Limb (tissue), 2 donors: ENCODE results near the gene NFKBIE.

Source experiments
- DNase-seq, 2 donors: peaks; one replicate each; pipeline ENCODE4 v3.0.0-alpha.2; 2016; ENCODE audit errors: extremely low spot score in 2 of 2

NFKBIE gene

DNA sequence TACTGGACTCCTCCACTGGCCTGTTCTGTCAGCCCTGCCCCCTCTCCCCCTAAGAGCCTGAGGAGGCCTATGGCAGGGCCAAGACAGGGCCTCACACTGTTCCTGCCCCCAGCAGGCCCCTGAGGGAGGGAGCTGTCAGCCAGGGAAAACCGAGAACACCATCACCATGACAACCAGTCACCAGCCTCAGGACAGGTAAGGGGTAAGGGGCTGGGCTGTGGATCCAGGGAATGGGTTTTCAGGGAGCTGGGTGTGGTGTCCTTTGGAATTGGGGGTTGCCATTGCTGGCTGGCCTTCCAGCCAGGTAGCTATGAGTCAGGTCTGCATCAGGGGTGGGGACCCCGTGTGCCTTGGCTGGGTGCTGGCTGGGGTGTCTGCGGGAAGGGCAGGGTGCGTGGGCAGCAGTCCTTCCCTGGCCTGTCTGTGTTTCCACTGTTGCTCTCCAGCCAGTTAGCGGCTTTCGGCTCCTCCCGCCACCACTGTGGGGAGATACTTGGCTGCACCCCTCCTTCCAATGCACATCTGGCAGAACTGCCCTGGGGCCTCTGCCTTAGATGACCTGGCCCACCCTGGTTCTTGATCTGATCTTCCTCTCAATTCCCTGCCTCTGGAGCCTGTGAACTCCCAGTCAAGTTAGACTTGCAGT, 38.1 kb downstream of the NFKBIE start:
- DNase-seq: no peak

DNA sequence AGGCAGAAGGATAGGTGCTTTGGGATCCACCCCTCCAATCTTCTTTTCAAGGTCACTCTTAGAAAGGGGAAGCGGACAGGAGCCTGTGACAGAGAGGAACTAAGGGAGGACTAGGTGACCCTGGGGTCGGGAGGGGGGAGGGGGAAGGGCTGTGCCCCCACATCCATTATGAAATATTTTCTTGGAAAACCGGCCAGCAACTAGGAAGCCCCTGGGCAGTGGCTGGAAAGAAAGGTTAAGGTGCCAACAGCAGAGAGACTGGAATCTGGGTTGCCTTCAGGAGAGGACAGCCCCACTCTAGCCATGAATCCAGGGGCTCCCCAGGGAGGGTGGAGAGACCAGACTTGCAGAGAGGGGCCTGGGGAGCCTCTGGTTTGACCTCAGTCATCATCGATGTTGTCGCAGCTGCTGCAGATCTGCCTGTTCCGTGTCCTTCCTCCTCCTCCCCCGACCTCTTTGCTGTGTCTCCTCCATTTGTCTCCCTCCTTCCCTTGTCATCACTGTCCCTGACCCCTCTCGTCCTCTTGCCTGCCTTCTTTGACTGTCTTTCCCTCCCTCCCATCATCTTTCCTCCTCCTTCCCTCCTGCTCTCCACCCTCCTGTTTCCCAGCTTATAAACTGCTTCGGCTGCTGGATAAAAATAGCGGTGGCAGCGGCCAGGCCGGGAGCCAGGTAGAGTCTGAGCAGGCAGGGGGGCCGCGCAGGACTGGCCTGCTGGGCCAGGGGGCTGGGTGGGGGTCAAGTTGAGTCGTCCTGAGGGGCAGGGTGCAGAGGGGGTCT, 38.8 kb downstream of the NFKBIE start:
- DNase-seq: no peak

DNA sequence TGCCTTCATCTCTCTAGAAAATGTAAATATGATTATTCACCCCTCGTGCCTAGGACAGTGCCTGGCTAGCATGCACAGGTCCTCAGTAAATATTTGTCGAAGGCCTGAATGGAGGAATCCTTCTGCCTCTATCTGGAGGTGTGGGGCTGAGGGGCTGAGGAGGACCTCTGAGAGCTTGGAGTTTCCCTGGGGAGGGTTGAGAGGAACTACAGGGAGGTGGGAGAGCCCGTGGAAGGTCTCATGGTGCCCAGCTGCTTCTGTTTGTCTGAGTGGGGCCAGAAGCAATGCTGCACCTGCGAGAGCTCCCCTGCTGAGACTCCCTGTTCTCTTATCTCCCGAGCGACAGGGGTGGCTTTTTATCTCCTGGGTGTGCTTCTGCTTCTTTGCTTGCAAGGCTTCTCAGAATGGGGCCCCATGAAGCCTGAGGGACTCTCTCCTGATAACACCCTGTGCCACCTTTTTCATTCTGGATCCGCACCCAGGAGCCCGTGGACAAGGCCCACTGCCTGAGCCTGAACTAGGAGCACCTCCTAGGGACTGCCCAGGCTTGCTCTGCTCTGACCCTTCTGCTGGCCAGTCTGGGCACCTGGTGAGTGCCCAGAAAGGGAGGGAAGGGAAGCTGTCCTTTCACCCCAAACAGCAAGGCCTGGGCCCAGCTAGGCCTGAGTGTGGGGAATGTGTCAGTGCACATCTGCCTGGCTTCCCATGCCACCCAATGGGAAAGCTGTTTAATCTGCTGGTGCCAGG, 39.6 kb downstream of the NFKBIE start:
- no peak for DNase-seq

DNA sequence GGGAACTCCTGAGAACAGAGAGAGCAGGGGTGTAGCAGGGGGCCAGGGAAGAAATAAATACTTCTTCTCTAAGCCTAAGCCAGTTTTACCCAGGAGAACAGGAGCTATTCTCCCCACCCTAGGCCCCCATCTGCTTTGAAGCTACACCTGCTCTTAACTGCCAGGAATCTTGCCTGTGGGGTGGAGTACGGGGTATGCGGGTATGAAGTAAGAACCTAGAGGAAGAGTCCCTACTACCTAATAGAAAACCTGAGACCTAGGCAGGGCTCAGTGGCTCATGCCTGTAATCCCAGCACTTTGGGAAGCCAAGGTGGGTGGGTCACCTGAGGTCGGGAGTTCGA, 40.4 kb downstream of the NFKBIE start:
- DNase-seq: no peak

DNA sequence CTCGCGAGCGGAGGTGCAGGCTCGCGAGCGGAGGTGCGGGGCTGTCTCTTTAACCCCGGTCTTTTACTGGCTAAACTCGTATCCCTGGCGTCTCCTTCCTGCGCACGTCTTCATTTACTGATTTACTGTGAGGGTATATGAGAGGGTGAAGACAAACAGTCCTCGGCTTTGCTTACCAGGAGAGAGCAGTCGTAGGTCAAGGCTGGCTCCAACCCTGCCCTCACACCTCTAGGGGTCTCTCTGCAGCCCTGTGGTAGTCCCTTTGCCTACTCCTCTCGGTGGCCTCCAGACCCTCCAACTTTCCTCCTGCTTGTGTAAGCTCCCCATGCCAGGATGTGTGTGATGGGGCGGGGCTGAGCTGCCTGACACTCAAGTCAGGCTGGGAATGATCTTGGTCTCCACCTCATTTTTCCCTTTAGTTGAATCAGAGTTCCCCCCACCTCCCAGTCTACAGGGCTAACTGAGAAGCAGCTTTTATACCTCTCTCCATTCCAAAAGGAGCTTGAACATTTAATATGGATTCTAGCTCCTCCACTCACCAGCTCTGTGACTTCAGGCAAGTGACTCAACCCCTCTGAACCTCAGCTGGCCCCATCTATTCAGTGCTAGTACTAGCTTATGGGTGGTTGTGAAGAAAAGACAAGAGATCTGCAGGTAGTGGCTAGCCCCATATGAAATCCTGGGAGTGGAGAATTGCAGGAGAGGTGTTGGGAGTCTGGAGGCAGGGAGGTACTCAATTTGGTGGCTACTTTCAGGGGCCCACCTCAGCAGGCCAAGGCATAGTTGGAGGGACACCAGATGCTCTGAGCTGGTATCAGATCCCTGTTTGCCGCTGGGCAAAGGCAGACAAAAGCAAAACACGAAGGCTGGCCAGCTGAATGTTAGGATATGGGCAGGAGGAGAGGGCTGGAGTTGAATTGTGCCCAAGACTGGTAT, 41.1 kb downstream of the NFKBIE start:
- no peak for DNase-seq

DNA sequence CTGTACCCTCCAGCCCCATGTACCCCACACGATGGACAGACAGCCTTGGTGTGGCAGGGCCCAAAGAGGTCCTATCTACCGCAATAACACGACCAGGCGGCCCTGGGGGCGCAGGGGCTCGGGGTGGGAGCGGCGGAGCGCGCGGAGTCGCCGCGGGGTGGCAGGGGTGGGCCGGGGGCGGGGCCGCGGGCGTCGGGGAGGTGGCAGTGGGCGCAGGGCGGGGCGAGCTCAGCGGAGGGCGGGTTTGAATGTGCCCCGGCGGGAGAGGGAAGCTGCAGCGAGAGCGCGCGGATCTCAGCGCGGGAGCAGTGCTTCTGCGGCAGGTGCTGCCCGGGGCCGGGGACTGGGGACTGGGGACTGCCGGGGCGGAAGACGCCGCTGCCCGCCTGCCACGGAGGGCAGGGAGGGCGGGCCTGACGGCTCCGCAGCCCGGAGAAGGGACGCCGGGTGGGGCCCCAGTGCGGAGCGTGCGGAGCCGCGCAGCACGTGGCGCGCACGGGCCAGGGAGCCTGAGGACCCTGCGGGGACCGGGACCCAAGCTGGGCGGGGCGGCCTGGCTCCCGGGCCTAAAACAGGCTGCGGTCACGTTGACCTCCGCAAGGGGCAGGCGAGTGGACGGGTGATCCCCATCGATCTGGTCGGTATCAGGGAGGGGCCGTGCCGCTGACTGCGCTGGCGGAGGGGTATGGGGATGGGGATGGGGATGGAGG, 41.9 kb downstream of the NFKBIE start, which contains the start of gene SLC29A1:
TSS of gene SLC29A1 (plus strand) at position 277 of the 710 bp plus-strand sequence. CDS start 3,719 bp downstream, outside the sequence.
- peak; percentile 77 to 88 for DNase-seq

DNA sequence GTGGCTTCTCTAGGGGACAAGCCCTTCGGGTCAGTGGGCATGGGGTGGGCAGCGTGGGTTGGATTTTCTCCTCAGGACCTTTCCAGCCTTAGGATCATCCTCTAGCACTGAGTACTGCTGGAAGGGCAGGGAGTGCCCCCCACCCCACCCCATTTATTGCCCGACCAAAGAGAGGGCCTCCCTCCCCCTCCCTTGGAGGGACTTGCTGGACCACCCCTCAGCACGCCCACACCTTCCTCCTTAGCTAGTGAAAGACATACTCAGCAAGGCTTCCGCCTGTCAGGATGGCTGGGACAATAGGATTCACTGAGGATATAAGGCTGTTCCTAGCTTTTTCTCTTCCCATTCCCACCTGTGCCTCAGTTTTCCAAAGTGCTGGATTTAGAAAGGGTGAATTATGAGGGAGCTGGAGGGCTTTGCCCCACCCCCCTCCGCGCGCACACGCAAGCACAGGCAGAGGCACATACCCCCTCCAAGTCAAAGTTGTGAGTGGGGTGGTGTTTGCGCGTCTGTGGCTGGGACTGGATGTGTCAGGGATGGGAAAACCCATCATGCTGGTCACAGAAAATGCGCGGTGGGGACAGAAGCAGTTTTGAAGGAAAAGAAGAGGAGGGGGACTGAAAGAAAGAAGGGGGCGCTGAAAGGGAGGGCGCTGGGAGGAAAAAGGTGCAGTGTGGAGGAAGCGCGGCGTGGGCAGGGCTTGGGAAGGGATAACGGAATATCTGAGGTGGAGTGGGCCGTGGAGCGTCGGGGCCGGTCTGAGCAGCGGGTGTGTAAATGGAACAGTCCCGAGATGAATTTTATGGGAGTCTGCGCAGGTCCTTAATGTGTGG, 42.6 kb downstream of the NFKBIE start:
- DNase-seq: no peak

DNA sequence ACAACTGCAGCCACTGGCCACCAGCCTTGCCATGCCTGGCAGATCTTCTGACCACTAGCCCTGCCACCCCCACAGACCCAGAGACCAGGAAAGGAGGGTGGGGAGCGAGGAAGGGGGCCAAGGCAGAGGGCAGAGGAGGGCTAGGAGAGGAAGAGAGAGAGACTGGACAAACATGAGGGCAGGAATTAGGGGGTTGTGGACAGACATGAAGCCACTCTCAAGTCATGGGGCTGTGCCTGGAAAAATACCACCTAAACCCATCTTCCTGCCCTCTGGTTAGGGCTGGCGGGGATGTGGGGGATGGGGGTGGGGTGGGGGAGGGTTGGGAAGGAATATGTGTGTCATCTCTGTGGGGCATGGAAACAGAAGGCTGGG, 43.4 kb downstream of the NFKBIE start:
- no peak for DNase-seq

DNA sequence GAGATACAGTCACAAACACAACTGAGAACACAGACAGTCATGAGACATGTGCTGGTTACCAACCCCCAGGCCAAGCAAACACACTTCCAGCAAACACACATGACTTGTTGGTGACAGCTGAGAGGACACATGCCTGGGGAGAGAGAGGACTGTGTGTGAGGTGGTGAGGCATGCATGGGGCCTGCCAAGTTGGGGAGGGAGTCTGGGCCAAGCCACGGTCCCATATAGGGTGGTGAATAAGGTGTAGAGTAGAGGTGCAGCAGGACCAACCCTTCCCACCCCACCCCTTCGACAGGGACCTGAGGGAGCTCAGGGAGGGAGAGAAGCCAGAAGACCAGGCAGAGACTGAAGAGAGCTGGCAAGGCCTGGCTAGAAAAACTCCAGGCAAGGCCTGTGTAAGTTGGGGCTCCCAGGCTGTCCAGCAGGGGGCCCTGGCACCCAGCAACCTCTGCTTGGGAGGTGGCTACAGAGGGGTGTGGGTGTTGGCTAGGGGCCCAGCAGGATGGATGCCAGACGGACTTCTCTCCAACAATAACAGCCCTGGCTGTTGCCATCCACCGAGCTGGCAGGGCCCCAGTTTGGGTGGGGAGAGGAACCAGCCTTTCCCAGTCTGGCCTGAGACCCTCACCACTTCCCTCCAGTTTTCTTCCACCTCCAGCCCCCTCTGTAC, 43.9 kb downstream of the NFKBIE start:
- DNase-seq: peak; percentile 69 to 89

DNA sequence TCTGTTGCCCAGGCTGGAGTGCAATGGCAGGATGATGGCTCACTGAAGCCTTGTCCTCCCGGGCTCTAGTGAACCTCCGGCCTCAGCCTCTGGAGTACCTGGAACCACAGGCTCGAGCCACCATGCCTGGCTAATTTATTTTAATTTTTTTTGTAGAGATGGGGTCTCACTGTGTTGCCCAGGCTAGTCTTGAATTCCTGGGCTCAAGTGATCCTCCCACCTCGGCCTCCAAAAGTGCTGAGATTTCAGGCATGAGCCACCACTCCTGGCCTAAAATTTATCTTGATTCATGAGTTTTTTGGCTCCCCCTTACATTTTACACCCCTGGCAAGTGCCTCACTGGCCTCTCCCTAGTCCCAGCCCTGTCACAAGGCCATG, 44.4 kb downstream of the NFKBIE start:
- DNase-seq: no peak

DNA sequence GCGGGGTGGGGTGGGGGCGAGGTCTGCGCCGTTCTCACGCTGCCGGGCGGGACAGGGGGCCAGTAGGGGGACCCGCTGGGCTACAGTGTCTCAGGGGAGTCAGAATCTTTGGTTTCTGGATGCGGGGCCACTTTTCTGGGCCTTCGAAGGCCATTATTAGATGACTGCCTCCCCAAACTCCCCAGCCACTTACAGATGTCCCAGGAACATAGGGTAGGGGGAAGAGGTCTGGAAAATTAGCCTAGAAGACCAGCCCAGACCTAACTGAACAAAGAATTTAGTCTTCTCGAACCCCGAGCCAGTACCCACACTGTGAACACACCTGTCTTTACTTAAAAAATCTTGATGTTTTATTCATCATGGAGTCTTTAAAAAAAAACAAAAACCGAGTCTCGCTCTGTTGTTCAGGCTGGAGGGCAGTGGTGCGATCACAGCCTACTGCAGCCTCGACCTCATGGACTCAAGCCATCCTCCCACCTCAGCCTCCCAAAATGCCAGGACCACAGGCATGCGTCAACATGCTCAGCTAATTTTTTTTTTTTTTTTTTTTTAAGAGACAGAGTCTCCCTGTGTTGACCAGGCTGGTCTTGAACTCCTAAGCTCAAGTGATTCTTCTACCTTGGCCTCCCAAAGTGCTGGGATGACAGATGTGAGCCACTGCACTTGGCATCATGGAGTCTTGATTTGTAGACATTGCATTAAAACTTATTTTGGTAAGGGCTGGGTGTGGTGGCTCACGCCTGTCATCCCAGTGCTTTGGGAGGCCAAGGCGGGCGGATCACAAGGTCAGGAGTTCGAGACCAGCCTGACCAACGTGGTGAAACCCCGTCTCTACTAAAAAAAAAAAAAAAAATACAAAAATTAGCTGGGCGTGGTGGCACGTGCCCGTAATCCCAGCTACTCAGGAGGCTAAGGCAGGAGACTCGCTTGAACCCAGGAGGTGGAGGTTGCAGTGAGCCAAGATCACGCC, 45.3 kb downstream of the NFKBIE start:
- DNase-seq: no peak

DNA sequence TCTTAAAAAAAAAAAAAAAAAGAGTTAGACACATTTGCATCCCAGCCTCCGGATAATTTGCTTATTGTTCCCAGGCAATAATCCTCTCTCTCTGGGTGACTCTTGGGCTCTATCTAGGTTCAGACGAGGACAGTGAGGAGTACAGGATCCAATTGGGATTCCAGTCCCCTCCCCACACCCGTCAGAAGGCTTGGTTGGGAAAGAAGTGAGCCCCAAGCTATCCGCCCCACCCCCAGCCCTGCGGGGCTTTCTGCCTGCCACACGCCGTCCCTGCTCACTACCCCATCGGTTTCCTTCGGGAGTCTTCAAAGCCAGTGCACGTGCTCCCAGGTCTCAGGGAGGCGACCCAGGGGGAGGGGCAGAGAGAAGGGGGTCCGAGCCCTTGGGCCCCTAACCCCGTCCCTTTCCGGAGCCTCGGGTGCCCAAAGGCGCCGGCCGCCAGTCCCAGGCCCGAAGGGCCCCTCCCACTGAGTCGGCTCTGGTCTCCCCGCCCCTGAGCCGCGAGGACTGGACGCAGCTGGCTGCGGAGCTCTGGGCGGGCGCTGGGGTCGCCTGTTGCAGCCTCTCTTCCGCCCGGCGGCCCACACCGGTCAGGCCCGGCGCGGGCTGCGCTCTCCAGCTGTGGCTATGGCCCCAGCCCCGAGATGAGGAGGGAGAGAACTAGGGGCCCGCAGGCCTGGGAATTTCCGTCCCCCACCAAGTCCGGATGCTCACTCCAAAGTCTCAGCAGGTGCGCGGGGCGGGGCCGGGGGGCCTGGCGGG, 46.1 kb downstream of the NFKBIE start:
- peak; percentile 80 to 83 for DNase-seq

DNA sequence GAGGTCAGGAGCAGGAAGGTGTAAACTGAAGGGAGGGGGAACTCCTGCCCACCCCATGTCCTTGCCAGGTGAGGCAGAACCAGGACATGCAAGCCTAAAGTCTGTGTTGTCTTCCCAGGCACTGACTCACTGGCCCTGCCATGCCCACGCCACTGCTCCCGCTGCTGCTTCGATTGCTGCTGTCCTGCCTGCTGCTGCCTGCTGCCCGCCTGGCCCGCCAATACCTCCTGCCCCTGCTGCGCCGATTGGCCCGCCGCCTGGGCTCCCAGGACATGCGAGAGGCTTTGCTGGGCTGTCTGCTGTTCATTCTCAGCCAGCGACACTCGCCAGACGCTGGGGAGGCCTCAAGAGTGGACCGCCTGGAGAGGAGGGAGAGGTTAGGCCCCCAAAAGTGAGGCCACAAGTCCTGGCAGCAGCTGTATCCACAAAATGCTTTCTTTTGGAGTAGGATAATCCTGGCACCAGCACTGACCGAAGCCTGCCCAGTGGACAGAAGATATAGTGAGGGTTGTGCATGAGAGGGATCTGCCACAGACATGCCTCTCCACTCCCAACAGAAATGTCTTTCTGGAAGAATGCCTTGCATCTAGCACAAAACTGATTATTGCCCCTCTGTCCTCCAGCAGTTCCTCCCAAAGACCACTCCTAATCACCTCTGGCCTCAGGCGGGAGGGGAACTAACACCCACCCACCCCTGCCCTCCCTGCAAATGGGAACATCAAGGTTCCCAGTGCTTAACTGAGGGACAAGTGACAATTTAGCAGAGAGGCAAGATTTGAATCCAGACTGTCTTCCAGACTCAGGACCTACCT, 47.8 kb downstream of the NFKBIE start:
- DNase-seq: peak in 1 of 2 donors; percentile 53

DNA sequence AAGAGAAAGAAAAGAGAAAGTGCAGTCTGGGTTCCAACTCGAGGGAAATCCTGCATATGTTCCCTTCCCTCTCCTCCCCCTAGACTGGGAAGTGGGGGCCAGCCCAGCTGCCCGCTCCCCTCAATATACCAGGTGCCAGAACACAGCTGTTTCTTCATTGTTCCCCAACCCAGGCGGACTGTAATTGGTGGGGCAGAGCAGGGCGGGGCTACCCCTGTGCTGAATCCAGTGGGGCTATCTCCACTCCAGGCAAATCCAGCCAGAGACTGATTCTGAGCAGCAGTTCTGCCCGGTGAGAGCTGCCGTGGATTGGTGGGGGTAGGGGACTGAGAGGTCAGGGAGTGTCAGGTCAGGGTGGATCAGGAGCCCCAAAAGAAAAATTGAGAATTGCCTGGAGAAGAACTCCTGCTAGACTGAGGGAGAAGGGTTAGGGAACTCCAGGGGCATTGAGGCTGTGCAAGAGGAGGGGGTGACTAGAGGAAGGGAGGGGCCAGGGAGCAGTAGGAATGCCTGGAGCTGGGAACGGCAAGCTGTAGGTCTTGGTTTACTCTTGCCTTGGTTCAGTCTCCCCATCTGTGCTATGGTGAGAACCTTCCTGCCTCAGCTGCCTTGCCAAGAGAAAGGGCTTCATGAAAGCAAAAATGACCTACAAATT, 48.5 kb downstream of the NFKBIE start, which contains the start of gene MYMX:
TSS of gene MYMX (plus strand) at position 250 of the 655 bp plus-strand sequence. CDS start 546 bp downstream, outside the sequence.
- DNase-seq: peak; percentile 67 to 73

DNA sequence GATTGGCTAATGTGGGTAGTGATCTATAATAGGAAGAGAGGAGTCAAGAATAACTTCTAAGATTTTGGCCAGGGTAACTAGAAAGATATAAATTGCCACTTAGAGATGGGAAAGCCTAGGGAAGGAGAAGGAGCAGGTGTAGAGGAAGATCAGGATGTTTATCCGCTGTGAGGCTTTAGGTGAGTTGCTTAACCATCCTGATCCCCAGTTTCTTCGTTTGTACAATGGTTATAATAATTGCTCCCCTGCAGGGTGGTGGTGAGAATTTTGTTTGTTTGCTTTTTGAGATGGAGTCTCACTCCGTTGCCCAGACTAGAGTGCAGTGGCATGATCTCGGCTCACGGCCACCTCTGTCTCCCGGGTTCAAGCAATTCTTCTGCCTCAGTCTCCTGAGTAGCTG, 51.0 kb downstream of the NFKBIE start:
- DNase-seq: no peak

DNA sequence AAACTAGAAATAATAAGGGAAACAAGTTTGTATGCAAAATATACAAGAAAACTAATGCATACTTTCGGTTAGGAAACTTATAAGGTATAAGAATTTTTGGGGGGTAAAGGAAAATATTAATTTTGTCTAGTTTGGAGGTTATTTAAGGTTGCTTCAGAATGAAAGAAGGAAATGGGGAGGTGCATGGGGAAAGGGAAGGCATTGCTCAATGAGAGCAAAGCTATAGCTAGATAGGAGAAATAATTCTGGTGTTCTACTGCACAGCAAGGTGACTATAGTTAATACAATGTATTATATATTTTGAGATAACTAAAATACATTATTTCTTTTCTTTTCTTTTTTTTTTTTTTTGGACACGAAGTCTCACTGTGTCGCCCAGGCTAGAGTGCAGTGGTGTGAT, 54.1 kb downstream of the NFKBIE start:
- DNase-seq: no peak
